SK-N-MC (cell line): ENCODE measurements around the gene ZNF618.

ENCODE experiments used
- EZH2 ChIP-seq: fragments of 200-600 bp; sonication (generic); IDR thresholded peaks from one replicate; pipeline ENCODE4 v1.6.1; 2017; ENCODE audit warnings: antibody characterized with exemption
- FOXP2 ChIP-seq: optimal IDR thresholded peaks from 2 replicates; pipeline ENCODE3; 2011; ENCODE audit warnings: mild to moderate bottlenecking, moderate library complexity; ENCODE audit not compliant: insufficient read depth; ENCODE audit errors: extremely low read length, control extremely low read depth
- POLR2AphosphoS5 ChIP-seq: IDR thresholded peaks from 2 replicates; pipeline ENCODE4 v1.6.1; 2012; ENCODE audit warnings: mild to moderate bottlenecking, low read depth, low read length, borderline replicate concordance

- TF ChIP-seq EZH2 = no peak
- TF ChIP-seq POLR2AphosphoS5 = no peak
- no peak for TF ChIP-seq FOXP2
These were observed 175.2 kb downstream of the ZNF618 start for GRCh38 chr9:114051281-114051680.
